Measurements from ENCODE around the gene SLC12A8.

Gene SLC12A8

GRCh38 chr3:125054062-125054448 is 158.5 kb downstream of the SLC12A8 start:
- TF ChIP-seq, protein P1, sequence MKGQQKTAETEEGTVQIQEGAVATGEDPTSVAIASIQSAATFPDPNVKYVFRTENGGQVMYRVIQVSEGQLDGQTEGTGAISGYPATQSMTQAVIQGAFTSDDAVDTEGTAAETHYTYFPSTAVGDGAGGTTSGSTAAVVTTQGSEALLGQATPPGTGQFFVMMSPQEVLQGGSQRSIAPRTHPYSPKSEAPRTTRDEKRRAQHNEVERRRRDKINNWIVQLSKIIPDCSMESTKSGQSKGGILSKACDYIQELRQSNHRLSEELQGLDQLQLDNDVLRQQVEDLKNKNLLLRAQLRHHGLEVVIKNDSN (IDR thresholded peaks at IDR 0.05), result no peak
- TF ChIP-seq YY1 (IDR thresholded peaks at IDR 0.05; ENCODE audit: low read depth) (no peak), RAD21 (IDR thresholded peaks at IDR 0.05; ENCODE audit: low read depth) (no peak), TCF12 (IDR thresholded peaks at IDR 0.05; ENCODE audit: low read depth) (no peak), TEAD4 (IDR thresholded peaks at IDR 0.05) (no peak), EP300 (IDR thresholded peaks at IDR 0.05; ENCODE audit: borderline replicate concordance) (no peak), EGR1 (IDR thresholded peaks at IDR 0.05) (no peak), REST (IDR thresholded peaks at IDR 0.05; ENCODE audit: low read depth) (no peak), CREB1 (IDR thresholded peaks at IDR 0.05; ENCODE audit: low read depth) (no peak), CEBPB (IDR thresholded peaks at IDR 0.05) (no peak)
- TF ChIP-seq, protein P2, sequence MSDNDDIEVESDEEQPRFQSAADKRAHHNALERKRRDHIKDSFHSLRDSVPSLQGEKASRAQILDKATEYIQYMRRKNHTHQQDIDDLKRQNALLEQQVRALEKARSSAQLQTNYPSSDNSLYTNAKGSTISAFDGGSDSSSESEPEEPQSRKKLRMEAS (IDR thresholded peaks at IDR 0.05), result no peak

DNA sequence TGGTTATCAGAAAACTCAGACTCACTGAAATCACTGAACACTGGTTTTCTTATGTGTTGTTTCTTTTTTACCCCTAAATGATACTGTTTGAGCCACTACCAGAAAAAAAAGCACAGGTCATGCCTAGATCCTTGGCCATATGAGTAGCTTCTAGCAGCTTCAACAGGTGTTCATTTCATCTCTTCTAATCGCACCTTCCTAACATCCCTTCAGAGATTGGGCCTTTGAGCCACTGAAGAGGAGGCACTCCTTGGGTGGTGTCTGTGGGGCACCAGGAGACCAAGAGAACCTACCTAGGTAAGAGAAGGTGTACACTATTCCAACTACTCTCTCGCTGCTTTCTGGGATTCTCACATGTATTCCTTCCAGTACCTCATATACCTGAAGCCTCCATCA is 159.2 kb downstream of the SLC12A8 start:
- TF ChIP-seq FOXM1 (IDR thresholded peaks at IDR 0.05; ENCODE audit: borderline replicate concordance, low read depth), result no peak
- TF ChIP-seq RAD21 (IDR thresholded peaks at IDR 0.05; ENCODE audit: low read depth), result no peak
- no peak for TF ChIP-seq TCF12 (IDR thresholded peaks at IDR 0.05; ENCODE audit: low read depth)
- TF ChIP-seq TAF1 (IDR thresholded peaks at IDR 0.05; ENCODE audit: low read depth), result no peak

DNA sequence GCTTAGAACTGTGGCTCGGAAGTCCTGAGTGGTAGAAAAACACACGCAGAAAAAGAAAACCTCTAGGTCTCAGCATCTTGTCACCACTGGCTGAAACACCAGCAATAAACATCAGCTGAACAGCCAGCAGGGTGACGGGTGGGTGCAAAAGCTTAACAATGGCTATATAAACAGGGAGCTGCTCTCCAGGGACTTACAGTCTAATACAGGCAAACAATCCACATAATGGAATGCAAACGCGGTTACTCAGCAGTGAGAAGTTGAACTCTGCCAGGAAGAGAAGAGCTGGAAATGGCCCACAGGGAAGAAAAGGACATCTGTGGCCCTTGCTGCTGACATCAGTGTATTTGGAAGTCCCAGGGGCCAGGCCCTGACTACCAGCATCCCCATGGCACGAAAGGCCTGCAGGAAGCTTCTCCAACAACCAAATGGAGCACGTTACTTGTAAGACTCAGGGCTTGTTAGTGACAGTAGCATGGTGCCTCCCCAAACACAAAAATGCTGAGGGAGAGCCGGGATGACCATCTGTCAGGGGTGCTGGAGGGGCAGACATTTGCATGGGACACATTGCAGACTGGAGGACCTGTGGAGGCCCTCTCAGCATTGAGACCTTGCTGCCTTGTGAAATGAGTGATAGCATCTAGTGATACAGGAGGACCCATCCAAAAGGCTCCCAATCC is 159.8 kb downstream of the SLC12A8 start:
- TF ChIP-seq RAD21 (IDR thresholded peaks at IDR 0.05; ENCODE audit: low read depth), result no peak

DNA sequence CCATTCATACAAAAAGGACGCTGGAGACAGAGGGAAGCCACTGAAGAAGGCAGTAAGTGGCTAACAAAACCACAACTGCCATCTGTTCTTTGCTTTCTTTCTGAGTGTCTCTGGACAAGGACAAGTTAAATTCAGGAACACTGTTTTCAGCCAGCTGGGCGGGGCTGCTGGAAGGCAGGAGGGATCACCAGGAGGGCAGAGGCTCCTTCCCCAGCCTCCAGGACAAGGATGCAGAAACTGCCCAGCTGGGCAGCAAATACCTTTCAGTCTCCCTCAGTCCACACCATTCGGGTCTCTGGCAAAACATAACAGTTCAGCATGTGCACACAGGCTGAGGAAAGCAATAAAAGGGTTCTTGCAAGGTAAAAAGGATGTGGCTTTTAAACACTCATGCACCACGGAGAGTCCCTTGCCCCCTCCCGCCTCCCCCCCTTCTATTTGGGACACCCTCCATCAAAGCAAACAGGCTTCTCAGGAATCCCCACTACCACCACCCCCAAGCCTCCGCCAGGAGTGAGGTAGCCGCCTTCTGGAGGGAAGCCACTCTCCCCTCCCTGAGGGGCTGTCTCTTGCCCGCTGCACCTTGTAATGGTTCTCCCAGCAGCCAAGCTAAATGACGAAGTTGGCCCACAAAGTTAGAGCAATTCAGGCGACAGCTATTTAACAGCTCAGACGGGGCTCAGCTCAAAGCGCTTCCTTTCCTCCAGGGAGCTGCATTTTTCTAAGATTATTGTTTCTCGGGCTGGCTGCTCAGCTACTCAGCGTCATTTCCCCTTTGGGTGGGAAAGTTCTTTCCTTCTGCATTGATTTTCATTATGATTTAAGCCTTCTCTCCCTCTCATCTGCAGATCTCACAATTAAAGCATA is 160.6 kb downstream of the SLC12A8 start:
- TF ChIP-seq TCF12 (IDR thresholded peaks at IDR 0.05; ENCODE audit: low read depth), result no peak
- TF ChIP-seq FOXM1 (IDR thresholded peaks at IDR 0.05; ENCODE audit: borderline replicate concordance, low read depth), result no peak
- no peak for TF ChIP-seq CEBPB (IDR thresholded peaks at IDR 0.05)
- no peak for TF ChIP-seq TEAD4 (IDR thresholded peaks at IDR 0.05)
- no peak for TF ChIP-seq YY1 (IDR thresholded peaks at IDR 0.05; ENCODE audit: low read depth)
- no peak for TF ChIP-seq TAF1 (IDR thresholded peaks at IDR 0.05; ENCODE audit: low read depth)
- TF ChIP-seq EGR1 (IDR thresholded peaks at IDR 0.05), result no peak
- TF ChIP-seq NFIC (IDR thresholded peaks at IDR 0.05), result no peak
- TF ChIP-seq EP300 (IDR thresholded peaks at IDR 0.05; ENCODE audit: borderline replicate concordance), result no peak
- TF ChIP-seq, protein P2 (IDR thresholded peaks at IDR 0.05), result no peak

DNA sequence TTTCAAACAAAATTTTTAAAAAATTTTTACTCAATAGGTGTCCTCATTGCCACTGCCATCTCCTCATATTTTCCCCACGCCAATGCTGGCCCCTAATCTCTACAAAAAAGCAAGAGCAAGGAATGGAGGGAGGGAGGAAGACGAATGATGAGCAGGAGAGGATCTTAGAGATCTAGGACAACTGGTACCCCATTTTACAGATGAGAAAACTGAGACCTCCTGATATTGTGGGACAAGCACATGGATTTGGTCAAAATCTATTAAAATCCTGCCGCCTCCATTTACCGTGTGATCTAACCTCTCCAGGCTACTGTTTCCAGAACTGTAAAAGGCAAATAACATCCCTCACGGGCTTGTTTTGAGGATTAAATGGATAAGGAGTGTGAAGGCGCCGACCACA is 161.3 kb downstream of the SLC12A8 start:
- no peak for TF ChIP-seq FOXM1 (IDR thresholded peaks at IDR 0.05; ENCODE audit: borderline replicate concordance, low read depth)
- TF ChIP-seq TCF12 (IDR thresholded peaks at IDR 0.05; ENCODE audit: low read depth), result no peak
- no peak for TF ChIP-seq CEBPB (IDR thresholded peaks at IDR 0.05)
- no peak for TF ChIP-seq REST (IDR thresholded peaks at IDR 0.05; ENCODE audit: low read depth)
- TF ChIP-seq, protein P2 (IDR thresholded peaks at IDR 0.05), result no peak
- TF ChIP-seq ZBTB7A (IDR thresholded peaks at IDR 0.05; ENCODE audit: low read depth), result no peak
- TF ChIP-seq TEAD4 (IDR thresholded peaks at IDR 0.05), result no peak
- TF ChIP-seq YY1 (IDR thresholded peaks at IDR 0.05; ENCODE audit: low read depth), result no peak
- no peak for TF ChIP-seq RAD21 (IDR thresholded peaks at IDR 0.05; ENCODE audit: low read depth)
- TF ChIP-seq, protein P1 (IDR thresholded peaks at IDR 0.05), result no peak
- no peak for TF ChIP-seq EGR1 (IDR thresholded peaks at IDR 0.05)
- no peak for TF ChIP-seq TAF1 (IDR thresholded peaks at IDR 0.05; ENCODE audit: low read depth)
- no peak for TF ChIP-seq CREB1 (IDR thresholded peaks at IDR 0.05; ENCODE audit: low read depth)
- TF ChIP-seq NFIC (IDR thresholded peaks at IDR 0.05), result no peak
- TF ChIP-seq EP300 (IDR thresholded peaks at IDR 0.05; ENCODE audit: borderline replicate concordance), result no peak

All from Ishikawa (cell line).